GM19452 (cell line): ENCODE measurements around the gene ARHGEF5.
"Not testable (repeated sequence)": the region's sequence is repeated elsewhere in the genome, so short reads cannot be mapped to it uniquely, and the experiment has no call there.

Experiments used
- ATAC-seq: cut with Tn5 transposase; IDR thresholded peaks from one replicate; pipeline ENCODE4 v1.9.1; 2021; ENCODE audit not compliant: unreplicated experiment

ARHGEF5 gene

GRCh38 chr7:144418931-144419330 is 63.7 kb downstream of the ARHGEF5 start:
- not testable (repeated sequence) for ATAC-seq

- ATAC-seq, result not testable (repeated sequence)
These were observed 72.3 kb downstream of the ARHGEF5 start for GRCh38 chr7:144427539-144427938.

GRCh38 chr7:144428431-144428830 is 73.2 kb downstream of the ARHGEF5 start:
- ATAC-seq, result no peak
